ENCODE measurements around the gene TGFA.

Gene TGFA

DNA sequence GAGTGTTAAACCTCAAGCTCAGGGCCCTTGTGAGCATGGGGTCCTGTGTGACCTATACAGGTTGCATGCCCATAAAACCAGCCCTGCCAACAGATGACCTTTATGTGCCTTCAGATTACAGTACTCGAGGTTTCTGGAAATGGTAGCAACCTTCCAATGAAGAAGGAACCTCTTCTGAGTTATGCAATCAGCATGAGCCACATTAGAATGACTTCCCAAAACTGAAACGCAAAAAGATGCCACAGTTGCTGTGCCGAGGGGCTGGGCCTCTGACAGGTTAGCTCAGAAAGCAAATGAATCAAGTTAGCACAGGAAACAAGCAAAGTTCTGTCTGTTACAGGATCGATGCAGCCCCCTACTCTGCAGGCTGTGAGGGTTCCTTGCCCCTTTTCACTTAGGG, 37.7 kb downstream of the TGFA start:
- no peak overlapping the region for H3K4me3 ChIP-seq (ENCODE audit: low read length)
- H3K27ac ChIP-seq (ENCODE audit: low read depth, low read length) = no peak overlapping the region

DNA sequence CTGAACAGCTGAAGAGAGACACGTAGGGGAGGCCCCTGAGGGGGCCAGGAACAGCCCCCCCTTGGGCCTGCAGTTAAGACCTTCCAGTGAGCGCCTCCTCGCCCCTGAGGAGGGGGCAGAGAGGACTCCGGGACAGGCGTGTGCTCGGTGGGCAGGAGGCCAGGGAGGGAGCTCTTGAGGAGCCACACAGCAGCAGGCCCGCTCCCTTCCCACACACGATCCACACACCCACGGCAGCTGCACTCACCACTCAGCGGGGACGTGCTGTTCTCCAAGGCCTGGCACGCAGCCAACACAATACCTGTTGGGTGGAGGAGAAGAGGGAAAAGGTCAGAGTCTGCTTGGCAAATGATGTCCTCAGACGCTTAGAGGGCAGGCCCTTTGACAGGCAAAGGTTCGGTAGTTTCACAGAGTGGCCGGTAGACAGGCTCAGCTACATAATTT, 39.0 kb downstream of the TGFA start:
- H3K27ac ChIP-seq (ENCODE audit: low read depth, low read length) = no peak overlapping the region
- H3K4me1 ChIP-seq (ENCODE audit: control insufficient read depth, insufficient read depth, low read length) = no peaks in the 10 kb centered on the region
- H3K4me3 ChIP-seq (ENCODE audit: low read length) = no peak overlapping the region
- H3K36me3 ChIP-seq (ENCODE audit: control insufficient read depth, insufficient read depth, low read length) = no peaks in the 10 kb centered on the region
- no peaks in the 10 kb centered on the region for H3K27me3 ChIP-seq (ENCODE audit: control insufficient read depth, insufficient read depth, low read length)
- H3K9ac ChIP-seq (ENCODE audit: low read length) = no peak overlapping the region

More for the DNA sequence above, 37.7 kb downstream of the TGFA start:
- Histone ChIP-seq H3K27me3 (ENCODE audit: control insufficient read depth, insufficient read depth, low read length) (no peaks in the 10 kb centered on the region), H3K36me3 (ENCODE audit: control insufficient read depth, insufficient read depth, low read length) (no peaks in the 10 kb centered on the region), H3K9ac (ENCODE audit: low read length) (no peak overlapping the region), H3K4me1 (ENCODE audit: control insufficient read depth, insufficient read depth, low read length) (no peaks in the 10 kb centered on the region)

DNA sequence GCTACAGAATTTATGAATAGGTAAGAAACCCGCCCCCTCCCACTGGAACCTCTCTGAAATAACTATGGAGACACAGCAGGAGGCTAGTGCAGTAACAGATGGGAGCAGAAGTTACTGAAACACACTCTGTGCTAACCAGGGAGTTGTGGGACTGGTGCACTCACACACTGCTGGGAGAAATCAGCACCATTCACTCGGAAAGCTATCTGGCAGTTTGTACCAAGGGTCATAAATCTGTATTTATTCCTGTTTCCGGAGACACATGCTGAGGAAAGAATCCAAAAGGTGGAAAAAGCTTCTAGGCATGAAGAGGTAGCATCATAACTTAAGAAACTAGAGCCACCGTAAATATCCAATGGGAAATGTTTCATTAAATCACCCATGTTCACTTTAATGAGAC, 39.9 kb downstream of the TGFA start:
- no peaks in the 10 kb centered on the region for H3K4me1 ChIP-seq (ENCODE audit: control insufficient read depth, insufficient read depth, low read length)
- no peak overlapping the region for H3K27ac ChIP-seq (ENCODE audit: low read depth, low read length)
- no peak overlapping the region for H3K9ac ChIP-seq (ENCODE audit: low read length)

DNA sequence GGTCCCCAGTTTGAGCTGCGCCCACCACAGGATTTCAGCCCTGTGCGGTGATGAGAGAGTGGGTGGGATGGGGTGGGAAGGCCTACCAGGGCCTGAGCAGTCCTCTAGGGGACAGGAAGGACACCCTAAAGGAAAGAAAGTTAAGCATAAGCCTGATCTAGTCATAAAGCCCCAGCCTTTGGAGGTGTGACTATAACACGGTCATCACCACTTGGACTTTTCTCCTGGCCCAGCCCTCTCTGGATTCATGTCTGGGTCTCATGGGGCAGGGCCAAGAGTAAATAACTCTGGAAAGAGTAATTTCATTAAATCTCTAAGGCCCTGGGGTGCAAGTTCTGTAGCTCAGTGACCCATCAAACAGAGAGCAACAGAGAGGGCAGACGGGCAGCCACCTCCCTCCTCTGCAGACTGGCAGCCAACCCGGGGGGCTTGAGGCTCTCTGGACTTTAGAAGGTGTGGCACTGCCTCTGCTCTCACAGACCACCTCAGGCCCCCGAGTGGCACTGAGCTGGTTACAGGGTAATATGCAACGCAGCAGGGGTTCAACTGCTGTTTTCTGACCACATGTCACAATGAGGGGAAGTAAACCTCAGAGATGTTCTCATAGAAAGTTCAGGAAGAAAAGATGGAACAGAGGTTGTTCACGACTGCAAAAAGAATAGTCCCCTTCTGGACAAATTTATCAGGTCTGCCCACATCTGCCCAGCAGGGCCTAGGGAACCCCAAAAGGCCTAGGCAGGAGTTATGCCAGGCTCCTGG, 41.5 kb downstream of the TGFA start:
- H3K36me3 ChIP-seq (ENCODE audit: control insufficient read depth, insufficient read depth, low read length) = no peaks in the 10 kb centered on the region
- H3K9ac ChIP-seq (ENCODE audit: low read length) = no peak overlapping the region
- H3K4me1 ChIP-seq (ENCODE audit: control insufficient read depth, insufficient read depth, low read length) = no peaks in the 10 kb centered on the region
- H3K27me3 ChIP-seq (ENCODE audit: control insufficient read depth, insufficient read depth, low read length) = no peaks in the 10 kb centered on the region
- H3K4me3 ChIP-seq (ENCODE audit: low read length) = no peak overlapping the region
- H3K27ac ChIP-seq (ENCODE audit: low read depth, low read length) = no peak overlapping the region

More for the DNA sequence above, 39.9 kb downstream of the TGFA start:
- no peaks in the 10 kb centered on the region for H3K27me3 ChIP-seq (ENCODE audit: control insufficient read depth, insufficient read depth, low read length)
- H3K36me3 ChIP-seq (ENCODE audit: control insufficient read depth, insufficient read depth, low read length) = no peaks in the 10 kb centered on the region
- no peak overlapping the region for H3K4me3 ChIP-seq (ENCODE audit: low read length)

DNA sequence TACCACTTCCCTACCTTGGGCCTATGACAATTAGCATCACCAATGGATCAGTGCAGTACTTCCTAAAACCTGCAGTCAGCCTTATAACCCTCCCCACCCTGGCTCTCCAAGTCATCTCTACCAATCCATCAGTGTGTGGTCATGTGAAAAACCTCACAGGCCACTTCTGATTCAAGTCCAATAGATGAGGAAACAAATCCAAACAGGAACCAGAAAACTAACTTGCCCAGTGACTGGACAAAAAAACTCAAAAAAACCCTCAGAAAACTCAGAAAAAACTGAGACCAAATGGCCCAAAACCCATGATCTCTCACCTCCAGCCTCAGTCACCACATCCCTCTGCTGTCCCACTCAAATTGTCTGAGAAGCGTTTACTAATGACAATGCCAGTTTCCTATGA, 43.3 kb downstream of the TGFA start:
- Histone ChIP-seq H3K36me3 (ENCODE audit: control insufficient read depth, insufficient read depth, low read length) (no peaks in the 10 kb centered on the region), H3K4me1 (ENCODE audit: control insufficient read depth, insufficient read depth, low read length) (no peaks in the 10 kb centered on the region), H3K27ac (ENCODE audit: low read depth, low read length) (no peak overlapping the region)

DNA sequence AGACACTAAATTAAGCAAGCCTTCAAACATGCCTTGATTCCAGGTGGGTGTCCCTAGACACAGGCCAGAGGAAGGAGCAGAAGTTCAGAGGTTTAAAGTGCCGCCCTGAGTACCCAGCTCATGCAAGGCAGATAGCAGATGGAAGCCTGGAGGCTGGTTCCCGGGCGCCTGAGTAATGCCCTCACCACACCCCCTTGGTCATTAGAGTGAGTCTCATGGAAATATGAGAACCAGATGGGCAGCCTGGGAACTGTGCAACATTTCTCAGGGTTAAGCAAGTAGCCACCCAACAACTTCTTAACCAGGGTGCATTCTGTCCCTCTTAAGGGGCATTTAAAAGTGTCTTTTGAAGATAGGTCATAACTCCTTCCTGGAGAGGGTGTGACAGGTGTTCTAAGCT, 44.1 kb downstream of the TGFA start:
- H3K27ac ChIP-seq (ENCODE audit: low read depth, low read length) = no peak overlapping the region

More for the DNA sequence above, 43.3 kb downstream of the TGFA start:
- no peak overlapping the region for H3K4me3 ChIP-seq (ENCODE audit: low read length)
- H3K9ac ChIP-seq (ENCODE audit: low read length) = no peak overlapping the region
- H3K27me3 ChIP-seq (ENCODE audit: control insufficient read depth, insufficient read depth, low read length) = no peaks in the 10 kb centered on the region

DNA sequence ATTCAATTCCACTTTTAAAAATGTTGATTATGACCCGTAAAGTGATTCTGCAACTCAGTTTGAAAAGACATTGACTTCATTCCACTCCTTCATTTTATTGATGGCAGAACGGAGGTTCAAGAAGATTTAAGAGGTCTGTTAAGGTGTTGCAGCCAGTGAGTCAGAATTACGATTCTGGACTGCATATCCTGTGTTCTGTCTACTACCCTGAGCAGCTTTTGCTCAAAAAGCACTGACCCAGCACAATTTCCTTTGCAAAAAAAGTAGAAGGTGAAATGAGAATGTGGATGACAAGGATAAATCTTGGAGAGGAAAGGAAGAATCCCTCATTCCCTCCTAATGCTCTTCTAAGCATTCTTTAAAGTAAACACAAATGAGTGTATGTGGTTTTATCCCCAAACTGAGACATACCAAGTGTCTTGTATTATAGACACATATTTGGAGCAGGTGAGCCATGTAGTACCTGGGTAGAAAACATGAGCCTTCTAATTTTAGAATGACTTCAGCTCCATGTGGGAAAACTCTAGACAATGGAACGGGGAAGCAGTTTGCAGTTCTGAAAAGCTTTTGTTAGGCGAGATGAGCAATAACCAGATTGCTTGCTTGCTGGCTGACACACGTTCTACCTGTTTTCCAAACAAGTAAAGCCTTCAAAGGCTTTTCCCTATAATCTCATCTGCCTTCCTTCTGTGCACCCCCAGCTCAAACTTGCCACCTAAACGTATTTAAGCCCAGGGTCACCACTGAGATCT, 44.7 kb downstream of the TGFA start:
- Histone ChIP-seq H3K9ac (ENCODE audit: low read length) (no peak overlapping the region), H3K4me3 (ENCODE audit: low read length) (no peak overlapping the region), H3K27me3 (ENCODE audit: control insufficient read depth, insufficient read depth, low read length) (no peaks in the 10 kb centered on the region), H3K36me3 (ENCODE audit: control insufficient read depth, insufficient read depth, low read length) (no peaks in the 10 kb centered on the region), H3K27ac (ENCODE audit: low read depth, low read length) (no peak overlapping the region), H3K4me1 (ENCODE audit: control insufficient read depth, insufficient read depth, low read length) (no peaks in the 10 kb centered on the region)

More for the DNA sequence above, 44.1 kb downstream of the TGFA start:
- no peaks in the 10 kb centered on the region for H3K4me1 ChIP-seq (ENCODE audit: control insufficient read depth, insufficient read depth, low read length)
- H3K4me3 ChIP-seq (ENCODE audit: low read length) = no peak overlapping the region
- no peak overlapping the region for H3K9ac ChIP-seq (ENCODE audit: low read length)
- no peaks in the 10 kb centered on the region for H3K36me3 ChIP-seq (ENCODE audit: control insufficient read depth, insufficient read depth, low read length)
- H3K27me3 ChIP-seq (ENCODE audit: control insufficient read depth, insufficient read depth, low read length) = no peaks in the 10 kb centered on the region

DNA sequence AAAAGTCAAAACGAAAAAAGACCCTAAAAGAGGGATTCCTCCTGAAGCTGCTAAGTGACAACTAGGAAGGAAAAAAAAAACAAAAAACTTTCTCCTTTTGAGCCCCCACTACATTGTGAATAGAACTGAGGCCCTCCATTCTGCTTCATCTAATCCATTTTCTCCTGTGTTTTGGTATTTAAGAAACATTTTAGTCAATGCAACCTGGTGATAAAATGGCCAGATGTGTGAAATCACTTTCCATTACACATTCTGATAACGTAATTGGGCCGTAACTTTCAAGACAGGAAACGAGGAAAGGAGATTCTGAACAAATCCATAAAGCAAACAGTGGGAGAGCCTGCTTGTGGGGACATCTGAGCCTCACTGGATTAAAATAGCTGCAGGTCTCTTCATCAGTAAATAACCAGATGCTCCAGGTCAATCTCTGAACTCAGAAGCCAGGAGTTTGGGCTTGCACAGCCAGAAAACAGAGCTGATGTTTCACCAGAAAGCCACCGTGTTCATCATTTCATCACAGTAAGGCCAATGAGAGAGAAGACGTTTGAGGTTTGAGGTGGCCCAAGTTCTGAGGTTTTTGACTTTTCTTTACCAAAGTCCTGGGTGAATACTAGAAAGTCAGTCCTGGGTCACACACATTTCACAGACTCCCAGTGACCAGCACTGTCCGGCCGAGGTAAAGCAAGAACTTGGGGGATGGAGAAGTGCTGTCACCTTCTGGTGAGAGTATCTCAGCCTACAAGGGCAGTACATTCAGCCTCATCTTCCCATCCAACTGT, 47.8 kb downstream of the TGFA start:
- H3K27ac ChIP-seq (ENCODE audit: low read depth, low read length) = no peak overlapping the region

DNA sequence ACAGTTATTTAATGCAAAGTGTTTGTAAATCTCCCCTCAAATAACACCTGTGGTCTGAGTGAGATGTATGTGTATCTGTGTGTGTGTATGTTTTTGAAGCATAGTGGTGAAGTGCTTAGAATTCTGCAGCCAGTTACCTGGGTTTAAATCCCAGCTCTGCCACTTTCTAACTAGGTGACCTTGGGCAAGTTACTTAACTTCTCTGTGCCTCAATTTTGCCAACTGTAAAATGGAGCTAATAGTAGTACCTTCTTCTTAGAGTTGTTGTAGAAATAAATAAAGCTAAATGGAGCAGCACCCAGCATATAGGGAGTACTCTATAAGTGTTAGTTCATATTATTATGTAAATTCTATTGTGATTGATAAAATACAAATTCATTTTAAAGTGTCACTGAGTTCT, 48.9 kb downstream of the TGFA start:
- Histone ChIP-seq H3K27ac (ENCODE audit: low read depth, low read length) (no peak overlapping the region), H3K4me1 (ENCODE audit: control insufficient read depth, insufficient read depth, low read length) (no peaks in the 10 kb centered on the region), H3K9ac (ENCODE audit: low read length) (no peak overlapping the region), H3K4me3 (ENCODE audit: low read length) (no peak overlapping the region), H3K27me3 (ENCODE audit: control insufficient read depth, insufficient read depth, low read length) (no peaks in the 10 kb centered on the region), H3K36me3 (ENCODE audit: control insufficient read depth, insufficient read depth, low read length) (no peaks in the 10 kb centered on the region)

More for the DNA sequence above, 47.8 kb downstream of the TGFA start:
- H3K27me3 ChIP-seq (ENCODE audit: control insufficient read depth, insufficient read depth, low read length) = no peaks in the 10 kb centered on the region
- no peaks in the 10 kb centered on the region for H3K36me3 ChIP-seq (ENCODE audit: control insufficient read depth, insufficient read depth, low read length)
- H3K4me3 ChIP-seq (ENCODE audit: low read length) = no peak overlapping the region
- no peak overlapping the region for H3K9ac ChIP-seq (ENCODE audit: low read length)
- no peaks in the 10 kb centered on the region for H3K4me1 ChIP-seq (ENCODE audit: control insufficient read depth, insufficient read depth, low read length)

DNA sequence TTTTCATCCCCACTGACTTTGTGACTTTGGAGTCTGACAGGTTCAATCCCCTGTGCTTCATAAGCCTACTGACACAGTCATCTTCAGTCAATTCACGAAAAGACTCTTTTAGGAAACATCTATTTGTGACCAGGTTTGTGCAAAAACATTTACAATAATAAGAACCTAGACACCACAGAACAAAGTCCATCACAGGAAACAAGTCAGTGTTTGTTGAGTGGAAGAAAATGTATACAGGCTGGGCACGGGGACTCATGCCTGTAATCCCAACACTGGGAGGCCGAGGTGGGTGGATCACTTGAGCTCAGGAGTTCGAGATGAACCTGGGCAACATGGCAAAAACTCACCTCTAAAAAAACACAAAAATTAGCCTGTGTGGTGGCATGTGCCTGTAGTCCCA, 49.7 kb downstream of the TGFA start:
- Histone ChIP-seq H3K36me3 (ENCODE audit: control insufficient read depth, insufficient read depth, low read length) (no peaks in the 10 kb centered on the region), H3K4me3 (ENCODE audit: low read length) (no peak overlapping the region), H3K4me1 (ENCODE audit: control insufficient read depth, insufficient read depth, low read length) (no peaks in the 10 kb centered on the region), H3K27ac (ENCODE audit: low read depth, low read length) (no peak overlapping the region), H3K9ac (ENCODE audit: low read length) (no peak overlapping the region), H3K27me3 (ENCODE audit: control insufficient read depth, insufficient read depth, low read length) (no peaks in the 10 kb centered on the region)

DNA sequence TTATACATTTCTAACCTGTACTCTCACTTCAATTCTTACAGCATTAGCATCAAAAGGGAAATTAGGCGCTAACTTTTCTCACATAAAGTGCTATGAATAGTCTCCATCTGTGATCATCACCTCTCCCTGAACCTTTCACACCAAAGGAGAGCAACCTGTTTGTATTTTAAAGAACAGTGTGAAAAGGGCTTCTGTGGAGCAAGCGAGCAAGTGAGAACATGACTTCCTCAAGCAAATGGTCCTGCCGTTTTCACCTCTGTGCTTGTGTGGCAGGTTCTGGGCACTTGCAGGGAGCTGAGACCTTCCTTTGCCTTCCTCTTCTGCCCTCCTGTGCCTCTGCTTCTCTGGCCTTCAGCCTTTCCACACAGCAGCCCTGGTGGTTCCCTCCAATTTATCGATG, 51.9 kb downstream of the TGFA start:
- H3K4me1 ChIP-seq (ENCODE audit: control insufficient read depth, insufficient read depth, low read length) = no peaks in the 10 kb centered on the region
- H3K27ac ChIP-seq (ENCODE audit: low read depth, low read length) = no peak overlapping the region
- no peaks in the 10 kb centered on the region for H3K36me3 ChIP-seq (ENCODE audit: control insufficient read depth, insufficient read depth, low read length)
- no peak overlapping the region for H3K9ac ChIP-seq (ENCODE audit: low read length)
- H3K4me3 ChIP-seq (ENCODE audit: low read length) = no peak overlapping the region
- H3K27me3 ChIP-seq (ENCODE audit: control insufficient read depth, insufficient read depth, low read length) = no peaks in the 10 kb centered on the region

DNA sequence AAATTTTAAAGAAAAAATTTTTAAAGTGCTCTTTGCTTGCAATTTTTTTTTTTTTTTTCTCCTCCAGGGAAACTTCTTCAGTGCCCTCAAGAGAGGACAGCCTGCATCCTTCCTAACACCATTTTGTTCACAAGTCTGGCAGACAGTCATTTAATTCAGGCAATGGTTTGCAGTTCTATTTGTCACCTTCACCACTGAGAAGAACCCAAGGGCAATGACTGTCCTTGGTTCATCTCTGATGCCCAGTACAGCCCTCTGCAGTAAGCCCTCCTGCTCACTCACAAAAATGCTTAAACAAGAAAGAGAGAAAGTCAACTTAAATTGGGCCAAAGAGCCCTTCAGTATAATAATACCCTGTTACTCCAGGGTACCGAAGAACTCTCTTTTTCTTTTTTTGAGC, 52.4 kb downstream of the TGFA start:
- Histone ChIP-seq H3K4me3 (ENCODE audit: low read length) (no peak overlapping the region), H3K27me3 (ENCODE audit: control insufficient read depth, insufficient read depth, low read length) (no peaks in the 10 kb centered on the region), H3K9ac (ENCODE audit: low read length) (no peak overlapping the region), H3K4me1 (ENCODE audit: control insufficient read depth, insufficient read depth, low read length) (no peaks in the 10 kb centered on the region), H3K36me3 (ENCODE audit: control insufficient read depth, insufficient read depth, low read length) (no peaks in the 10 kb centered on the region), H3K27ac (ENCODE audit: low read depth, low read length) (no peak overlapping the region)

Data from rectal smooth muscle tissue (tissue), 1 donor.